ENCODE results near the gene TLE1.

TLE1 gene

GRCh38 chr9:81573415-81574321 is 115.7 kb downstream of the TLE1 start:
- no peak for DNase-seq

- no peak for DNase-seq
Measured at GRCh38 chr9:81570083-81570482, 119.3 kb downstream of the TLE1 start.

- no peak for DNase-seq
Measured at GRCh38 chr9:81566074-81566698, 123.2 kb downstream of the TLE1 start.

- no peak for DNase-seq
Measured at GRCh38 chr9:81565609-81566008, 123.7 kb downstream of the TLE1 start.

- no peak for DNase-seq
Measured at GRCh38 chr9:81565144-81565543, 124.2 kb downstream of the TLE1 start.

- no peak for DNase-seq
Measured at GRCh38 chr9:81564632-81565031, 124.7 kb downstream of the TLE1 start.

- no peak for DNase-seq
Measured at GRCh38 chr9:81563739-81564138, 125.6 kb downstream of the TLE1 start.

GRCh38 chr9:81563020-81563407 is 126.3 kb downstream of the TLE1 start:
- no peak for DNase-seq

GRCh38 chr9:81562231-81563019 is 126.9 kb downstream of the TLE1 start:
- no peak for DNase-seq

- no peak for DNase-seq
Measured at GRCh38 chr9:81560851-81561732, 128.3 kb downstream of the TLE1 start.

GRCh38 chr9:81559709-81560108 is 129.6 kb downstream of the TLE1 start:
- no peak for DNase-seq

- DNase-seq = no peak
Measured at GRCh38 chr9:81559197-81559596, 130.2 kb downstream of the TLE1 start.

- no peak for DNase-seq
Measured at GRCh38 chr9:81558091-81558830, 131.1 kb downstream of the TLE1 start.

- no peak for DNase-seq
Measured at GRCh38 chr9:81557452-81558090, 131.8 kb downstream of the TLE1 start.

GRCh38 chr9:81556923-81557322 is 132.4 kb downstream of the TLE1 start:
- DNase-seq = no peak

GRCh38 chr9:81552581-81552991 is 136.8 kb downstream of the TLE1 start:
- peak in 1 of 3 experiments; percentile 57 for DNase-seq

GRCh38 chr9:81550207-81550583 is 139.2 kb downstream of the TLE1 start:
- no peak for DNase-seq

GRCh38 chr9:81549500-81550206 is 139.7 kb downstream of the TLE1 start:
- DNase-seq = no peak

GRCh38 chr9:81548911-81549310 is 140.4 kb downstream of the TLE1 start:
- DNase-seq = no peak

GRCh38 chr9:81546489-81546888 is 142.9 kb downstream of the TLE1 start:
- DNase-seq = peak in 1 of 3 experiments; percentile 45

- no peak for DNase-seq
Measured at GRCh38 chr9:81543695-81544094, 145.7 kb downstream of the TLE1 start.

All from NCI-H1417 (cell line).